GM12873 (cell line): Measurements from ENCODE around the gene CLEC16A.

Source experiments
- TF ChIP-seq, protein P1 (sequence below): IDR thresholded peaks from 2 replicates; pipeline ENCODE4 v1.5.1; 2012; ENCODE audit warnings: low read depth, mild to moderate bottlenecking, moderate library complexity, low read length, control low read depth; ENCODE audit not compliant: insufficient read depth; ENCODE audit errors: missing control alignments

The CLEC16A gene

DNA sequence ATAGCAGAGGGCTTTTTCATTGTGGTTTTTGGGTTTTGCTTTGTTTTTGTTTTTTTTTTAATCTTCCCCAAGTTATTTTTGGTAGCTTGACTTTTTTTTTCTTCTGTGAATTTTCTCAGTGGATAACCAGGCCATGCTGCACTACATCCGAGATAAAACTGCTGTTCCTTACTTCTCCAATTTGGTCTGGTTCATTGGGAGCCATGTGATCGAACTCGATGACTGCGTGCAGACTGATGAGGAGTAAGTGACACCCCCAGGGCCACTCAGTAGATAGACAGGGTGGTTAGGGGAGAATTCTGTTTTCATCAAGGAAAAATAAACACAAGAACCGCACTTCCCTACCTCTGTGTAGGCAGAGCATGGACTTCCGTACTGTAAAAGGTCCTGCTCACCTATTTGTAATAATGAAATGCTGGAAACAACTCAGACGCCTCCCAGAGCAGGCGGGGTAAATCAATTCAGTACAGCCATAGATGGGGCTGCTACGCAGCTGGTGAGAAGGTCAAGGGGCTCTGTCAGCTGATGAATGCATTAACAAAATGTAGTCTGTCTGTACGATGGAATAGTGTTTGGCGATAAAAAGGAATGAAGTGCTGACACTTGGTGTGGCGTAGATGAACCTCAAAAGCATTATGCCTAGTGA is 28.6 kb downstream of the CLEC16A start:
- TF ChIP-seq, protein P1, sequence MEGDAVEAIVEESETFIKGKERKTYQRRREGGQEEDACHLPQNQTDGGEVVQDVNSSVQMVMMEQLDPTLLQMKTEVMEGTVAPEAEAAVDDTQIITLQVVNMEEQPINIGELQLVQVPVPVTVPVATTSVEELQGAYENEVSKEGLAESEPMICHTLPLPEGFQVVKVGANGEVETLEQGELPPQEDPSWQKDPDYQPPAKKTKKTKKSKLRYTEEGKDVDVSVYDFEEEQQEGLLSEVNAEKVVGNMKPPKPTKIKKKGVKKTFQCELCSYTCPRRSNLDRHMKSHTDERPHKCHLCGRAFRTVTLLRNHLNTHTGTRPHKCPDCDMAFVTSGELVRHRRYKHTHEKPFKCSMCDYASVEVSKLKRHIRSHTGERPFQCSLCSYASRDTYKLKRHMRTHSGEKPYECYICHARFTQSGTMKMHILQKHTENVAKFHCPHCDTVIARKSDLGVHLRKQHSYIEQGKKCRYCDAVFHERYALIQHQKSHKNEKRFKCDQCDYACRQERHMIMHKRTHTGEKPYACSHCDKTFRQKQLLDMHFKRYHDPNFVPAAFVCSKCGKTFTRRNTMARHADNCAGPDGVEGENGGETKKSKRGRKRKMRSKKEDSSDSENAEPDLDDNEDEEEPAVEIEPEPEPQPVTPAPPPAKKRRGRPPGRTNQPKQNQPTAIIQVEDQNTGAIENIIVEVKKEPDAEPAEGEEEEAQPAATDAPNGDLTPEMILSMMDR = no peak

DNA sequence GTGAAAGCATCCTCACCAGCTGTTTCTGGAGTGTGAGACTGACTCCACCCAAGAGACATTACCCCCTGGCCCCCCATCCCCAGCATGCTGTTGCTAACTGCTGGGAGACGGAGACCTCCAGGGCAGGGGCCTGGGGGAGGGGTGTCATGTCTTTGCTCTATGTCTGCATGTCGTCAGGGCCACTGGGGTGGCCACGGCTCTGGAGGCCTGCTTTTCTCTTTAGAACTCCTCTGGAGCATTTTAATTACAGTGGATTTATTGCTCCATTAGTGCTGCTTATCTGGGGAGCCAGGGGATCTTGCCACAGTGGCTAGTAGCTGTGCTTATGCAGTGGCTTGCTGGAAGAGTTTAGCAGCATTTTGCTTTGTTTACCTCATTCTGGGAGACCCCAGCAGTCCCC is 32.3 kb downstream of the CLEC16A start:
- TF ChIP-seq, protein P1 = no peak

DNA sequence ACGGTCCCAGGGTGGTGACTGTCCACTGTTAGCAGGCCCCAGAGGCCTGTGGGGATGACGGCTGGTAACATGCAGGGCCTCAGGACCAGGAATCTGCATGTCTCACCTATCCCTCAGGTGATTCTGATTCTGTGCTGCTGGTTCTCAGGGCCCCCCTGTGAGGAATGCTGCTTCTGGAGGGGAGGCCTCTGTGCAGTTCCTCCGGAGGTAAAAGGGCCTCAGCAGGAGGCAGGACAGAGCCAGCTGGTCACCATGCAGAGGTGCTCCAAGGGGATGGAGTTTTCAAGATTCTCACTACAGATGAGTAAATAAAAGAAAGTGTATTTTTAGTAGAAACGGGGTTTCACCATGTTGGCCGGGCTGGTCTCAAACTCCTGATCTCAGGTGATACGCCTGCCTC is 33.8 kb downstream of the CLEC16A start:
- TF ChIP-seq, protein P1 = no peak

DNA sequence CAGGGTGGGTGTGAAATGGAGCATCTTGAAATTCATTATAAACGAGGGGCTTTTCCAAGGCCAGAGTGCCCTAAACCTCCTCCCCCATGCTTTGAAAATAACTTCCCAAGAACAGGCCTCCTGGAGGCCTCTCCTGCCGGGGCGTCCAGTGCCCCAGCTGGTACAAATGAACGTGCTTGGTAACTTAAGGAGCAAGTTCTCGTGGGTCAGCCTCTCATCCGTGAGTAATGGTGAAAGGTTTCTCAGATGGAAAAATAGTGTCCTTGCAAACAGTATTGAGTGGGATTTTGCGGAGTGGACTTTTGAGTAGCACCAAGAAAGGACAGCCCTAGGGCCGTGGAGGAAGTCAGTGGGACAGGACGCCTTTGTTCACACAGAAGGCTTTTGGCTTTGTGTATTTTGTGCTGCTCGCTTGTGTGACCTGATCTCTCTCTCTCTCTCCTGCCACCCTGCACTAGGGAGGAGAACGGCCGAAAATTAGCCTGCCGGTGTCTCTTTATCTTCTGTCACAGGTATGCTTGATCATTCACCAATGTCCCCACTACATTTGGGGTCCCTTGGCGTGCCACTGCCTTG is 34.6 kb downstream of the CLEC16A start:
- TF ChIP-seq, protein P1 = no peak

DNA sequence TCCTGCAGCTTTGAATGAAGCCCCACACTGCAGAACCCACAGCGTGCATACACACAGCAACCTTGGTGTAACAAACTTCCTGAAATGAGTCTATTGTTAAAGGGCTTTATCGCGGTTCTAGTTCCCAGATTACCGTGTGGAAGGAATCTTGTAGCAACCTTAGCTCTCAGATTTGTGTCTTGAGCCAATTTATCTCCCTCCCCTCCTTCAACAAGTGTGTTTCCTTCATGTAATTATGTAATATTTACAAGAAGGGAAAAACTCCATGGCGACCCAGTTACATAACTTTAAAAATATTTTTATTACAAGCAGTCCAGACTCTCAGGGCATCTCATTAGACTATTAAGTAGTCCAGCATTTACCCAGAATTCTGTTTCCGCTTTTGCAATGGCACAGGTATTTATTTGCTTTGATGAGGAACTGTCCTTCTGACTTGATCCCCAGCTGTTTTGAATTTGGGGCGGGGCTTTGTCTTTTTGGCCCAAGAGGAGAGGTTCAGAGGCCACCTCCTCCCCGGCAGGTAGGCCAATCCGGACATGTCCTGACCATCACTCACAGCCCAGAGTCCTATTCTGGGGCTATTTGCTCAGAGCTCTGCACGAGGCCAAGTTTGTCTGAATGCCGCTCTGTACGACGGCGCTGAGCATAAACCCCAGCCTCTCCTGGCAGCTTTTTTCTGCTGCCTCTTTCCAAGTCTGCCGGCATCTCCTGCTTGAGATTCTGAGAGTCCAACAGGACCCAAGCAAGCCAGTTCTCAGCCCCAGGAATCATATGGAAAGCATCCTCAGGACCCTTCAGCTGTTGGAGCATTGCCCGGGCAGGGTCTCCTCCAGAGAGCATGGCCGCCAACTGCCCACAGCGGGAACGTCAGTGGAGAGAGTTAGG is 35.6 kb downstream of the CLEC16A start:
- TF ChIP-seq, protein P1 = no peak

DNA sequence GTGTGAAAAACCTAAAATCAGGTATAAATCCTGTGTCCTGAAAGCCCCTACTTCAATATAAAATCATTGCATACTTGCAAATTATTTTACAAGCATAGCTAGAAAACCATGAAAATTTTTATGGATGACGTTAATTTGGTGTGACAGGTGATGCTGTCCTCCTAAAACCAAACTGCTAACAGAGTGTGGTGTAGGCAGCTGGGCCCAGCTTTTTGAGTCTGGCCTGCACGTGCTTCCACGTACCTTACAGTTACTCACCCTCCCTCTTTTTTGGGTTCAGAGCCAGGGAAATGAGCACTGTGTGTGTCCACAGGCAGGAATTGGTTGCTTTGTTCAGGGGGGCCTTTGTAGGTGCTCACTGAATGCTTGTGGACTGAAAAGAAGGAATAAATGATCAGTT is 36.4 kb downstream of the CLEC16A start:
- TF ChIP-seq, protein P1 = no peak

DNA sequence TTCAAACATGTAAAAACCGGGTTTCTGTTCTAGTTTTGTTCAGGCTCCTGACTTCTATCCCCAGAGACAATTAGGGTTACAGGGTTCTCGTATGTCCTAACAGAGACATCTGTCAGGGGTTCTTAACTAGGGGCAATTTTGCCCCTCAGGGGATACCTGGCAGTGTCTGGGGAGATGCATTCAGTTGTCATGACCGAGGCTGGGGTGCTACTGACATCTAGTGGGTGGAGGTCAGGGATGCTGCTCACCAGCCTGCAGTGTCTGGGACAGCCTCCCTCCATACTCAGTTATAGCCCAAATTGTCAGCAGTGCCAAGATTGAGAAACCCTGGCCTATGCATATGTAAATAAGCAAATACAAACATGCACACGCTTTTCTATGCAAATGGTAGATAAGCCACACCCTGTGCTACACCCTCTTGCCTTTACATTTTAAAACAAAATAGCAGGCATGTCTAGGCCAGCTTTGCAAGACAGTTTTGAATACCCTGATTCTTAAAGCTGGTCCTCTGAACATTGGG is 37.4 kb downstream of the CLEC16A start:
- TF ChIP-seq, protein P1 = peak; percentile 89
